Activated naive CD8-positive, alpha-beta T cell treated with anti-CD3 and anti-CD28 coated beads, Interleukin-2, amount 10 ng/mL, durations not matched to agents 7 days and 5 days (primary cell): Measurements from ENCODE around the gene PRDX1. TPM values are rescaled to one million over a fixed set of nuclear protein-coding genes. Genes with fewer than 3 reads are reported as not detected.
A peak's percentile ranks its signal among the peaks of the same experiment; 100 is the strongest.
"Not testable (repeated sequence)": the region's sequence is repeated elsewhere in the genome, so short reads cannot be mapped to it uniquely, and the experiment has no call there.

Experiments
- ATAC-seq: fragments of 150-1000 bp; cut with Tn5 transposase; one replicate; pipeline ENCODE4 v1.10.0; 2021; ENCODE audit warnings: low read depth, moderate library complexity
- POLR2A ChIA-PET: fragments of 350-600 bp; sonication (Branson Sonifier 250); formaldehyde crosslinking; loops from one replicate; lab custom pipeline; 2021; ENCODE audit warnings: antibody characterized with exemption; lab: Charles Lee
- DNase-seq: peaks from one replicate; pipeline ENCODE4 v3.0.0; 2021
- H3K27ac Mint-ChIP-seq: one replicate; pipeline ENCODE4 v1.8.0; 2022; ENCODE audit warnings: mild to moderate bottlenecking, mixed read lengths
- H3K27me3 Mint-ChIP-seq: one replicate; pipeline ENCODE4 v1.8.0; 2022; ENCODE audit warnings: mild to moderate bottlenecking, moderate library complexity, mixed read lengths
- H3K36me3 Mint-ChIP-seq: one replicate; pipeline ENCODE4 v1.8.0; 2021; ENCODE audit warnings: mild to moderate bottlenecking, mixed read lengths
- H3K4me1 Mint-ChIP-seq: one replicate; pipeline ENCODE4 v1.8.0; 2021; ENCODE audit warnings: mixed read lengths
- H3K4me3 Mint-ChIP-seq: one replicate; pipeline ENCODE4 v1.8.0; 2022; ENCODE audit warnings: mild to moderate bottlenecking, moderate library complexity, mixed read lengths
- H3K9me3 Mint-ChIP-seq: one replicate; pipeline ENCODE4 v1.8.0; 2021; ENCODE audit warnings: mixed read lengths
- total RNA-seq, 2 experiments: library from RNA; stranded (reverse); gene quantifications; one replicate each; pipeline ENCODE4 v1.2.3, GENCODE V29; 2021

The PRDX1 gene
- total RNA-seq, 2 experiments from 2014 or later, result 159 to 180 TPM

DNA sequence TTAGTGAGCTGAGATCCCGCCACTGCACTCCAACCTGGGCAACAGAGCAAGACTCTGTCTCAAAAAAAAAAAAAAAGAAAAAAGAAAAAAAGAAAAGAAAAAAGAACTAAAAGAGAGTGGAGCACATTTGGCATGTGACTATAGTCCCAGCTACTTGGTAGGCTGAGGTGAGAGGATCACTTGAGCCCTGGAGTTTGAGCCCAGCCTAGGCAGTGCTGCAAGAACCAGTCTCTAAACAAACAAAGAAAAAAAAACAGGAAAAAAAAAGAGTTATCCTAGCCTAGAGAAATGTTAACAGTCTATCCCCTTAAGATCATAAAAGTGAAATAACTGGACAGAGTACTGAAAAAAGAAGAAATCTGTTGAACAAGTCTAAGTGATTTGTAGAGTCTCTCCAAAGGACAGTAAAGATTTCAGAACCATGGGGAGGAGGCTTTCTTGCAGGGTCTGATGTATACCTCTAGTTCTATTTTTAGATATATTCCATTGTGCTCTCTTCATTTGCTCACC lies 4.5 kb upstream of the PRDX1 start:
- H3K4me1 Mint-ChIP-seq, result peaks cover 15% of the 10 kb centered on the region
- peaks cover 15% of the 10 kb centered on the region for H3K27me3 Mint-ChIP-seq
- H3K9me3 Mint-ChIP-seq, result no peaks in the 10 kb centered on the region
- POLR2A ChIA-PET, result interaction anchor here (0.6 kb wide), 1 partner anchor 48 kb away, joined by 4 read pairs; no protein-coding TSS in a partner anchor
- DNase-seq (no peak), ATAC-seq (no peak)
- no peak overlapping the region for H3K27ac Mint-ChIP-seq
- no peak overlapping the region for H3K4me3 Mint-ChIP-seq
- H3K36me3 Mint-ChIP-seq, result no peaks in the 10 kb centered on the region

DNA sequence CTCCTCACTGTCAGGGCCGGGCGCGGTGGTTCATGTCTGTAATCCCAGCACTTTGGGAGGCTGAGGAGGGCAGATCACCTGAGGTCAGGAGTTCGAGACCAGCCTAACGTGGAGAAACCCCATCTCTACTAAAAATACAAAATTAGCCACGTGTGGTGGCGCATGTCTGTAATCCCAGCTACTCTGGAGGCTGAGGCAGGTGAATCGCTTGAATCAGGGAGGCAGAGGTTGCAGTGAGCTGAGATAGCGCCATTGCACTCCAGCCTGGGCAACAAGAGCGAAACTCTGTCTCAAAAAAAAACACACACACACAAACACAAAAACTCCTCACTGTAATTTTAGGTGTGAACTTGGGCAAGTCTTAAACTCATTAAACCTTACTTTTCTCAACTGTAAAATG lies 2.3 kb upstream of the PRDX1 start:
- POLR2A ChIA-PET, H3K4me3 Mint-ChIP-seq, H3K36me3 Mint-ChIP-seq, DNase-seq, H3K27ac Mint-ChIP-seq, ATAC-seq, H3K9me3 Mint-ChIP-seq: not testable (repeated sequence)
- H3K27me3 Mint-ChIP-seq, result peaks cover 14% of the 10 kb centered on the region
- H3K4me1 Mint-ChIP-seq, result peaks cover 22% of the 10 kb centered on the region

GRCh38 chr1:45523516-45523915 lies 1.8 kb upstream of the PRDX1 start:
- POLR2A ChIA-PET, ATAC-seq, H3K9me3 Mint-ChIP-seq, H3K4me3 Mint-ChIP-seq, DNase-seq, H3K36me3 Mint-ChIP-seq, H3K27ac Mint-ChIP-seq: not testable (repeated sequence)
- Mint-ChIP-seq H3K4me1 (peaks cover 26% of the 10 kb centered on the region), H3K27me3 (peaks cover 14% of the 10 kb centered on the region)

DNA sequence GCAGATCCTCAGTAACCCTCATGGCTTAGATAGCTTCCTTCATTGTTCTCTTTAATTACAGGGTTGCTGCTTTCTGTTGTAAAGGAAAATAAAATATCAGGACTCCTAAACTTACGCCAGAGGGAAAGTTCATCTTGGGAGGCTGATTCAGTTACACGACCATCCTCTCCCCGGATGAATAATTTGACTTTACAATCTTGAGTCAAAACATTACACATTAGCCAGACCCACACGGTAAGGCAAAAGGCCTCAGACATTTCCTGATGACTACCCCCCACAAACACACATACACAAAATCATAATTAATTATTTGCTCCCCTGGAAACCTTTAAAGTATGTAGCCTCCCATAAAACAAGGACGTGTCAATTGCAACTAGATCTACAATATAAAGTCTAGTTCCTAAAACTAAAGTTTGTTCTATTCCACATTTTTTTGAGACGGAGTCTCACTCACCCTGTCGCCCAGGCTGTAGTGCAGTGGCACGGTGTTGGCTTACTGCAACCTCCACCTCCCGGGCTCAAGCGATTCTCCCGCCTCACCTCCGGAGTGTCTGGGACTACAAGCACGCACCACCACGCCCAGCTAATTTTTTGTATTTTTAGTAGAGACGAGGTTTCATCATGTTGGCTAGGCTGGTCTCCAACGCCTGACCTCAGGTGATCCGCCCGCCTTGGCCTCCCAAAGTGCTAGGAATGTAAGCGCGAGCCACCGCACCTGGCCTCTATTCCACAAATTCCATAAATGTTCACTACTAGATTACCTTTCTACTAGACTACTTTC lies 830 bp upstream of the PRDX1 start:
- Mint-ChIP-seq H3K9me3 (no peaks in the 10 kb centered on the region), H3K36me3 (no peaks in the 10 kb centered on the region), H3K27me3 (peaks cover 14% of the 10 kb centered on the region), H3K4me1 (peaks cover 26% of the 10 kb centered on the region), H3K27ac (peak overlapping the region; percentile 85), H3K4me3 (peak overlapping the region; percentile 94)
- DNase-seq (no peak), ATAC-seq (no peak)
- POLR2A ChIA-PET, result interaction anchor here (0.6 to 2.7 kb wide), 24 partner anchors 11 to 801 kb away, joined by 3 to 64 read pairs (median 7); partner anchors contain the start of genes AKR1A1, CCDC163, HECTD3 and HPDL

DNA sequence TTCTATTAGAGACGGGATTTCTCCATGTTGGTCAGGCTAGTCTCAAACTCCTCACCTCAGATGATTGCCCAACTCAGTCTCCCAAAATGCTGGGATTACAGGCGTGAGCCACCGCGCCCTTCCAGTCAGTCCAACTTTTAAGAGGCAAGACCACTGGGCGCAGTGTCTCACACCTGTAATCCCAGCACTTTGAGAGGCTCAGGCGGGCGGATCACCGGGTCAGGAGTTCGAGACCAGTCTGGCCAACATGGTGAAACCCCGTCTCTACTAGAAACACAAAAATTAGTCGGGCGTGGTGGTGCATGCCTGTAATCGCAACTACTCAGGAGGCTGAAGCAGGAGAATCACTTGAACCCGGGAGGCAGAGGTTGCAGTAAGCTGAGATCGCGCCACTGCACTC lies 1.9 kb downstream of the PRDX1 start:
- ATAC-seq, H3K9me3 Mint-ChIP-seq, H3K27me3 Mint-ChIP-seq, DNase-seq: not testable (repeated sequence)
- Mint-ChIP-seq H3K4me1 (peaks cover 30% of the 10 kb centered on the region), H3K36me3 (peaks cover 12% of the 10 kb centered on the region), H3K4me3 (peak overlapping the region; percentile 94), H3K27ac (peak overlapping the region; percentile 74)
- POLR2A ChIA-PET, result interaction anchor here (1.0 to 2.7 kb wide), 3 partner anchors 25 to 50 kb away, joined by 5 to 64 read pairs (median 20); partner anchors contain the start of gene AKR1A1

- POLR2A ChIA-PET, result interaction anchor here (0.6 to 1.0 kb wide), 4 partner anchors 27 to 180 kb away, joined by 3 to 5 read pairs (median 3); partner anchors contain the start of gene AKR1A1
- H3K9me3 Mint-ChIP-seq, result no peaks in the 10 kb centered on the region
- DNase-seq (no peak), ATAC-seq (no peak)
- peak overlapping the region; percentile 2 for H3K4me3 Mint-ChIP-seq
- H3K27ac Mint-ChIP-seq, result no peak overlapping the region
- H3K4me1 Mint-ChIP-seq, result peaks cover 32% of the 10 kb centered on the region
- peaks cover 14% of the 10 kb centered on the region for H3K36me3 Mint-ChIP-seq
- H3K27me3 Mint-ChIP-seq, result no peaks in the 10 kb centered on the region
Measured at GRCh38 chr1:45518910-45519309, 2.8 kb downstream of the PRDX1 start.

- POLR2A ChIA-PET, result interaction anchor here (0.6 to 2.1 kb wide), 4 partner anchors 27 to 179 kb away, joined by 3 to 10 read pairs (median 3); no protein-coding TSS in a partner anchor
- DNase-seq, H3K4me3 Mint-ChIP-seq, H3K9me3 Mint-ChIP-seq, H3K27me3 Mint-ChIP-seq, H3K27ac Mint-ChIP-seq, ATAC-seq: not testable (repeated sequence)
- Mint-ChIP-seq H3K4me1 (peaks cover 30% of the 10 kb centered on the region), H3K36me3 (peaks cover 14% of the 10 kb centered on the region)
Measured at GRCh38 chr1:45518366-45518765, 3.3 kb downstream of the PRDX1 start.

DNA sequence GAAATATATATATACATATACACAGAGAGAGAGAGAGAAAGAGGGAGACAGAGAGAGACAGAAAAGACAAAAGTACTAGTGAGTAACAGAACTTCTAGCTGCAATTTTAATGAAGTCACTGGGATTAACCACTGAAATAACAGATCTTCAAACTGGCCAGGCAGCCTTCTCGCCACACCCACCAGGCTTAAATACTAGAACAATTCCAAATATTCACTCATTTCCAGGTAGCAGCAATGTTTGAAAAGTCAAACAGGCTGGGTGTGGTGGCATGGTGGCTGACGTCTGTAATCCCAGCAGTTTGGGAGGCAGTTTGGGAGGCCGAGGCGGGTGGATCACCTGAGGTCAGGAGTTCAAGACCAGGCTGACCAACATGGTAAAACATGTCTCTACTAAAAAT lies 5.2 kb downstream of the PRDX1 start:
- Mint-ChIP-seq H3K9me3 (no peaks in the 10 kb centered on the region), H3K27me3 (no peaks in the 10 kb centered on the region), H3K4me3 (no peak overlapping the region), H3K27ac (no peak overlapping the region), H3K4me1 (peaks cover 20% of the 10 kb centered on the region), H3K36me3 (peaks cover 18% of the 10 kb centered on the region)
- DNase-seq (no peak), ATAC-seq (no peak)
- POLR2A ChIA-PET, result interaction anchor here (0.6 to 2.1 kb wide), 3 partner anchors 17 to 53 kb away, joined by 4 to 10 read pairs (median 4); no protein-coding TSS in a partner anchor

DNA sequence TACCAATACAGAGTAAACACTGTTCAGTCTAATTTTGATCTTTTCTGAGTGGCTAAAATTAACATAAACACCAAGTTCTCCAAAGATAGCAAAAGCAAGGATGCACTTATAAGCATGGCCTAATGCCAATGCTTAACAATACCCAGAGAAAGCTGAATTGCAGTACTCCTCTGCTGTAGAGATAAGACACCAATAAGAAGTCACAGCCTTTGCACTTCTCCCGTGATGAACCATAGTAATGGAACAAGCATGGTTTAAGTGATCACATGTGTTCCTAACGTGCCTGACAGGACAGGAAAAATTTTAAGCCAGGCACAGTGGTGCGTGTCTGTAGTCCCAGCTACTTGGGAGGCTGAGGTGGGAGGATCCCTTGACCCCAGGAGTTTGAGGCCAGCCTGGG lies 5.6 kb downstream of the PRDX1 start:
- Mint-ChIP-seq H3K27me3 (no peaks in the 10 kb centered on the region), H3K9me3 (no peaks in the 10 kb centered on the region), H3K36me3 (peaks cover 21% of the 10 kb centered on the region), H3K4me1 (peaks cover 20% of the 10 kb centered on the region), H3K4me3 (no peak overlapping the region), H3K27ac (no peak overlapping the region)
- ATAC-seq (no peak), DNase-seq (no peak)
- POLR2A ChIA-PET, result interaction anchor here (0.6 to 1.2 kb wide), 2 partner anchors 17 to 43 kb away, joined by 4 read pairs; no protein-coding TSS in a partner anchor

DNA sequence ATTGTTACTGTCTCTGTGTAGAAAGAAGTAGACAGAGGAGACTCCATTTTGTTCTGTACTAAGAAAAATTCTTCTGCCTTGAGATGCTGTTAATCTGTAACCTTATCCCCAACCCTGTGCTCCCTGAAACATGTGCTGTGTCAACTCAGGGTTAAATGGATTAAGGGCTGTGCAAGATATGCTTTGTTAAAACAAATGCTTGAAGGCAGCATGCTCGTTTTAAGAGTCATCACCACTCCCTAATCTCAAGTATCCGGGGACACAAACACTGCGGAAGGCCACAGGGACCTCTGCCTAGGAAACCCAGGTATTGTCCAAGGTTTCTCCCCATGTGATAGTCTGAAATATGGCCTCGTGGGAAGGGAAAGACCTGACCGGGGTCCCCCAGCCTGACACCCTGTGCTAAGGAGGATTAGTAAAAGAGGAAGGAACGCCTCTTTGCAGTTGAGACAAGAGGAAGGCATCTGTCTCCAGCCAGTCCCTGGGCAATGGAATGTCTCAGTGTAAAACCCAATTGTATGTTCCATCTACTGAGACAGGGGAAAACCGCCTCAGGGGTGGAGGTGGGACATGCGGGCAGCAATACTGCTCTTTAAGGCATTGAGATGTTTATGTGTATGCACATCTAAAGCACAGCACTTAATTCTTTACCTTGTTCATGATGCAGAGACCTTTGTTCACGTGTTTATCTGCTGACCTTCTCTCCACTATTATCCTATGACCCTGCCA lies 8.0 kb downstream of the PRDX1 start:
- H3K27me3 Mint-ChIP-seq, H3K27ac Mint-ChIP-seq, H3K9me3 Mint-ChIP-seq, H3K4me3 Mint-ChIP-seq, DNase-seq, ATAC-seq, H3K4me1 Mint-ChIP-seq: not testable (repeated sequence)
- POLR2A ChIA-PET, result interaction anchor here (2.8 to 3.7 kb wide), 2 partner anchors 8 to 55 kb away, joined by 16 to 24 read pairs; partner anchors contain the start of gene PRDX1
- H3K36me3 Mint-ChIP-seq, result peaks cover 21% of the 10 kb centered on the region

GRCh38 chr1:45512641-45513054 lies 9.0 kb downstream of the PRDX1 start:
- H3K36me3 Mint-ChIP-seq, result peaks cover 21% of the 10 kb centered on the region
- POLR2A ChIA-PET, result interaction anchor here (0.7 to 3.7 kb wide), 5 partner anchors 9 to 58 kb away, joined by 3 to 24 read pairs (median 8); partner anchors contain the start of gene PRDX1
- H3K27me3 Mint-ChIP-seq, result no peaks in the 10 kb centered on the region

DNA sequence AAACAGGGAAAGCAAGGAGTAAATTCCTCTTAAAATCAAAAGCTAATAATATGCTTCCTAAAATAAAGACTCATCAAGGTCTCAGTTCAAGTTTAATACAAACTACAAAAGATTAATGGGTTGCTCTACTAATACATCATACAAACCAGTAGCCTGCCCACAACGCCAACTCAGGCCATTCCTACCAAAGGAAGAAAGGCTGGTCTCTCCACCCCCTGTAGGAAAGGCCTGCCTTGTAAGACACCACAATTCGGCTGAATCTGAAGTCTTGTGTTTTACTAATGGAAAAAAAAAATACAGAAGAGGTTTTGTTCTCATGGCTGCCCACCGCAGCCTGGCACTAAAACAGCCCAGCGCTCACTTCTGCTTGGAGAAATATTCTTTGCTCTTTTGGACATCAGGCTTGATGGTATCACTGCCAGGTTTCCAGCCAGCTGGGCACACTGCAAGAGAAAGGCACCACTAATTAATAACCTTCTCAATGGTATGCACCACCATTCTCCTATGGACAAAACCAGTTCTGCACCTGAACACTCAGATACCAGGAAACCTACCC lies 10.6 kb downstream of the PRDX1 start:
- H3K9me3 Mint-ChIP-seq, result no peaks in the 10 kb centered on the region
- peaks cover 7% of the 10 kb centered on the region for H3K4me1 Mint-ChIP-seq
- POLR2A ChIA-PET, result interaction anchor here (1.4 to 3.7 kb wide), 3 partner anchors 10 to 171 kb away, joined by 3 to 24 read pairs (median 16); partner anchors contain the start of genes MUTYH, PRDX1 and TOE1
- peaks cover 18% of the 10 kb centered on the region for H3K36me3 Mint-ChIP-seq
- H3K27me3 Mint-ChIP-seq, result no peaks in the 10 kb centered on the region
- H3K4me3 Mint-ChIP-seq, result no peak overlapping the region
- DNase-seq (no peak), ATAC-seq (no peak)
- peak overlapping the region; percentile 5 for H3K27ac Mint-ChIP-seq

More at GRCh38 chr1:45512641-45513054, 9.0 kb downstream of the PRDX1 start:
- H3K4me1 Mint-ChIP-seq, result peaks cover 8% of the 10 kb centered on the region
- DNase-seq (no peak), ATAC-seq (peak; percentile 72)
- no peak overlapping the region for H3K4me3 Mint-ChIP-seq
- no peaks in the 10 kb centered on the region for H3K9me3 Mint-ChIP-seq
- H3K27ac Mint-ChIP-seq, result peak overlapping the region; percentile 26
